Coronary artery (tissue), 2 donors: ENCODE results near the gene ECM1.

Source experiments
- DNase-seq: peaks from one replicate; pipeline ENCODE4 v3.0.0-alpha.2; 2017; ENCODE audit warnings: low spot score
- H3K27ac ChIP-seq, 2 donors: fragments of 200-600 bp; sonication (generic); one replicate each; pipeline ENCODE4 v1.5.1; 2016 to 2019
- H3K4me3 ChIP-seq: fragments of 200-600 bp; sonication (generic); 2 replicates; pipeline ENCODE4 v1.5.1; 2016; ENCODE audit warnings: mild to moderate bottlenecking, moderate library complexity
- TF ChIP-seq, protein P1 (sequence below): fragments of 200-600 bp; sonication (generic); IDR thresholded peaks from one replicate; pipeline ENCODE4 v1.5.1; 2019; ENCODE audit warnings: antibody characterized with exemption

Gene ECM1

GRCh38 chr1:150516050-150516591 is 8.2 kb downstream of the ECM1 start:
- TF ChIP-seq, protein P1, sequence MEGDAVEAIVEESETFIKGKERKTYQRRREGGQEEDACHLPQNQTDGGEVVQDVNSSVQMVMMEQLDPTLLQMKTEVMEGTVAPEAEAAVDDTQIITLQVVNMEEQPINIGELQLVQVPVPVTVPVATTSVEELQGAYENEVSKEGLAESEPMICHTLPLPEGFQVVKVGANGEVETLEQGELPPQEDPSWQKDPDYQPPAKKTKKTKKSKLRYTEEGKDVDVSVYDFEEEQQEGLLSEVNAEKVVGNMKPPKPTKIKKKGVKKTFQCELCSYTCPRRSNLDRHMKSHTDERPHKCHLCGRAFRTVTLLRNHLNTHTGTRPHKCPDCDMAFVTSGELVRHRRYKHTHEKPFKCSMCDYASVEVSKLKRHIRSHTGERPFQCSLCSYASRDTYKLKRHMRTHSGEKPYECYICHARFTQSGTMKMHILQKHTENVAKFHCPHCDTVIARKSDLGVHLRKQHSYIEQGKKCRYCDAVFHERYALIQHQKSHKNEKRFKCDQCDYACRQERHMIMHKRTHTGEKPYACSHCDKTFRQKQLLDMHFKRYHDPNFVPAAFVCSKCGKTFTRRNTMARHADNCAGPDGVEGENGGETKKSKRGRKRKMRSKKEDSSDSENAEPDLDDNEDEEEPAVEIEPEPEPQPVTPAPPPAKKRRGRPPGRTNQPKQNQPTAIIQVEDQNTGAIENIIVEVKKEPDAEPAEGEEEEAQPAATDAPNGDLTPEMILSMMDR, result no peak
- peak overlapping the region; percentile 78 to 92 for H3K27ac ChIP-seq
- H3K4me3 ChIP-seq, result peak overlapping the region; percentile 83
- no peak for DNase-seq

GRCh38 chr1:150516616-150517015 is 8.7 kb downstream of the ECM1 start:
- TF ChIP-seq, protein P1, result no peak
- no peak for DNase-seq
- Histone ChIP-seq H3K4me3 (peak overlapping the region; percentile 83), H3K27ac (peak overlapping the region; percentile 1 to 92)

GRCh38 chr1:150521196-150521968 is 13.5 kb downstream of the ECM1 start:
- TF ChIP-seq, protein P1, result no peak
- Histone ChIP-seq H3K27ac (no peak overlapping the region), H3K4me3 (no peak overlapping the region)
- no peak for DNase-seq

DNA sequence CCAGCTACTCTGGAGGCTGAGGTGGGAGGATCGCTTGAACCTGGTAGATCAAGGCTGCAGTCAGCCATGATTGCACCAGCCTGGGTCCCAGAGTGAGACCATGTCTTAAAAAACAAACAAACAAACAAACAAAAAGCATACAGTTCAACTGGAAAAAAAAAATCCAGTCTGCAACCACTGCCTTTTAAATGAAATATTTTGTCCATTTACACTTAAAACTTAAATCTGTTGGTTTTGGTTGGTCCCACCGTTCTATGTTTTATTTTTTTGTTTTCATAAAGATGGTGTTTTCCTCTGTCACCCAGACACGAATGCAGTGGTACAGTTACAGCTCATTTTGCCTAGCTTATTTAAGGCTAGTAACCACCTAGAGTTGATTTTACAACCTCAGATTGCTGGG is 17.4 kb downstream of the ECM1 start:
- no peak overlapping the region for H3K27ac ChIP-seq
- TF ChIP-seq, protein P1, result no peak
- no peak for DNase-seq
- no peak overlapping the region for H3K4me3 ChIP-seq

DNA sequence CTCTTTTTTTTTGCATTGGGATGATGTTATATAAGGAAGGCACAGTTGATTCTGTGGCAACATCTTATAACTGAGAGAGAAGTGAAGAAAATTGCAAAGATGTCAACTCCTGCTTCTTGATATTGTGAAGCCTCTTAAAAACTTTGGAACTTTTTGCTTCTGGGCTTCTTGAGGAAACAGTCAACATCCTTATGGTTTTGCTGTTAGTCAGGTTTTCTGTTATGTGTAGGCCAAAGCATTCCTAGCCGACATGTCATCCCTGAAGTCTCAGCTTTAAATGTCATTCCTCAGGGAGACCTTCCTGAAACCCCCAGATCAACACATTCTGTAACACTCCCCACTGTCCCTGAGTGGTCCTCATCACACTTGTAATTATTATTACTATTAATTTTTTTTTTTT is 20.3 kb downstream of the ECM1 start:
- no peak for DNase-seq
- Histone ChIP-seq H3K4me3 (no peak overlapping the region), H3K27ac (no peak overlapping the region)
- TF ChIP-seq, protein P1, result no peak

GRCh38 chr1:150529017-150529416 is 21.1 kb downstream of the ECM1 start:
- TF ChIP-seq, protein P1, result no peak
- no peak overlapping the region for H3K27ac ChIP-seq
- no peak overlapping the region for H3K4me3 ChIP-seq
- no peak for DNase-seq
